ENCODE data around the gene HDDC2. TPM values are rescaled to one million over a fixed set of nuclear protein-coding genes. Genes with fewer than 3 reads are reported as not detected.

Gene HDDC2
- total RNA-seq, 1 donor = 37.8 TPM

DNA sequence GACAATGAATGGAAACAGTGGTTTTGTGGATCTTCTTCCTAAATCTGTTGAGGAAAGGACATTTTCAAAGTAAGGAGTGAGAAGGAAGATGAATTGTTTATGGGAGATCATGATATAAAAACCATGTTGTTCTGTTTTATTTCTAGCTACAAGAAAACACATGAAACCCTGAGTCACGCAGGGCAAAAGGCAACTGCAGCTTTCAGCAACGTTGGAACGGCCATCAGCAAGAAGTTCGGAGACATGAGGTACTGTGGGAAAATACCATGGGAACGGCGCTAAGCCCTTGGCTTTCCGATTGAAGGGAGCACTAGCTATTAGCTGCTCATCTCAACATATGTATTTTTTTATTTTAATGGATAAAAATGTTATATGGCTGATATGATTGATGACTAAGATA is 53.6 kb downstream of the HDDC2 start:
- H3K4me3 ChIP-seq (ENCODE audit: low read length) = no peak overlapping the region
- H3K27me3 ChIP-seq (ENCODE audit: insufficient read depth, low read length) = no peaks in the 10 kb centered on the region
- peaks cover 4% of the 10 kb centered on the region for H3K9me3 ChIP-seq (ENCODE audit: low read depth, low read length)
- no peaks in the 10 kb centered on the region for H3K4me1 ChIP-seq (ENCODE audit: insufficient read depth, low read length)

DNA sequence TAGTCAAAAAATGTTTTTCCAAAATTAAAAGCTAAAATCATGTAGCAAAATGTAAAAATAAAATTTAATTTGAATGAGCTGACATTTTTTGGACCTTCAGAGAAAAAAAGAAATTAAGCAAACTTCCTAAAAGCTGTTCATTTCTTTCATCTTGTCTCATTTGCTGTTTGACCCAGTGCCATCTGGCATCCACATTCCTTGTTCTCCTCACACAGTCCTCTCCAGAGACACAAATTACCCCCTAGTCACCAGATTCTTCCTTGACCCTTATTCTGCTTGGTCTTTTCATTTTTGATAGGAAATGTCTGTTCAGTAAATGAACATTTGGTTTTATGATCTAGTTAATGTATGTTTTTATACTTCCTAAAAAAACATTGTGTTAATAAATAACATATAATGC is 55.2 kb downstream of the HDDC2 start:
- Histone ChIP-seq H3K9me3 (ENCODE audit: low read depth, low read length) (peaks cover 15% of the 10 kb centered on the region), H3K27me3 (ENCODE audit: insufficient read depth, low read length) (no peaks in the 10 kb centered on the region), H3K4me1 (ENCODE audit: insufficient read depth, low read length) (no peaks in the 10 kb centered on the region), H3K4me3 (ENCODE audit: low read length) (no peak overlapping the region)

DNA sequence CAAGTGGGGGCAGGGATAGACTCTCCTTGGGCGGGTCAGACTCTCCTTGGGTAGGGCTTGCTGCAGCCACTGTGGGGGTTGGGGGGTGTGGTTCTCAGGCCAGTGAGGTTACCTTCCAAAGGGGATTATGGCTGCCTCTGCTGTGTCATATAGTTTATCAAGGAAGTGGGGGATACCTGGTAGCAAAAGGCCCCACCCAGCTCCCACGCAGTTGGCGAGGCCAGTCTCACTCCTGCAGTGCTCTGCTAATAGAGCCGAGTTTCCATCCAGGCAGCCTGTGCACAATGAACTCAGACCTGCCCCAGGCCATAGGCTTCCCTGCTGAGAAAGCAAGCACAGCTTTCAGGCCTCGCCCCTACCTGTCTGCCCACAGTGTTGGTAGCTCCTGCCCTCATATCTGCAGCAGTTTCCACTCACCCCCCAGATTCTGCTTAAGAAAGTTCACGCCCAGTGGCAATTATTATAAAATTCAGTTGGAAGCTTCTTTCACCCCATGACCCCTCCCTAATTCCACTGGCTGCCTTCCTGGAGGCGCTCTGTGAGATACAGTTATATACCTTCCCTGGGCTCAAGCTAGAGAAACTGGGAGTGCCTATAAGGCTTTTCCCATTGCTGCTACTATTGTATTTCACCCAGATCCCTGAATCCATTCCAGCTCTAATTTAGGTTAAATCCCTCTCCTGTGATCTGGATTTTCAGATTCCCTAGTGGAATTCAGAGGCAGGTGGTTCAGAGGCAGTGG is 56.1 kb downstream of the HDDC2 start:
- no peak overlapping the region for H3K4me3 ChIP-seq (ENCODE audit: low read length)
- no peaks in the 10 kb centered on the region for H3K27me3 ChIP-seq (ENCODE audit: insufficient read depth, low read length)
- peaks cover 22% of the 10 kb centered on the region for H3K9me3 ChIP-seq (ENCODE audit: low read depth, low read length)
- H3K4me1 ChIP-seq (ENCODE audit: insufficient read depth, low read length) = no peaks in the 10 kb centered on the region

DNA sequence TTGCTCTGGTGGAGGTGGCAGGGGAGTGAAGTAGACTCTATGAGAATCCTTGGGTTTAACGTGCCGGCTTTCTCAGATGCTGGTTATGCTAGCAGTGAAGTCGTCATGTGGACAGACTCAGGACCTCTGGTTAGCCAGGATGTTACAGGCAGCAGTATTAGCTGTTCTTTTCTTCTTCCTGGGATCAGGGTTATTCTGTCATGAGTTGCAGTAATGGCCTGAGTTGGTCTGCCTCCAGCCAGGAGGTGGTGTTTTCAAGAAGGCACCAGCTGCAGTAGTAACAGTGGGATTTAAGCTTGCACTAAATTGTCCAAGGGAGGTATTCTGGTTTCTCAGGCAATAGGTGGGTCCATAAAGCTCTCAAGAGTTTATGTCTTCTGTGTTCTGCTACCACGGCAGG is 56.7 kb downstream of the HDDC2 start:
- Histone ChIP-seq H3K4me1 (ENCODE audit: insufficient read depth, low read length) (no peaks in the 10 kb centered on the region), H3K27me3 (ENCODE audit: insufficient read depth, low read length) (no peaks in the 10 kb centered on the region), H3K4me3 (ENCODE audit: low read length) (no peak overlapping the region), H3K9me3 (ENCODE audit: low read depth, low read length) (peaks cover 26% of the 10 kb centered on the region)

- no peaks in the 10 kb centered on the region for H3K4me1 ChIP-seq (ENCODE audit: insufficient read depth, low read length)
- H3K4me3 ChIP-seq (ENCODE audit: low read length) = no peak overlapping the region
- no peaks in the 10 kb centered on the region for H3K27me3 ChIP-seq (ENCODE audit: insufficient read depth, low read length)
- H3K9me3 ChIP-seq (ENCODE audit: low read depth, low read length) = peaks cover 18% of the 10 kb centered on the region
Measured at GRCh38 chr6:125237764-125238163, 64.0 kb downstream of the HDDC2 start.

GRCh38 chr6:125236536-125237327 is 65.0 kb downstream of the HDDC2 start:
- Histone ChIP-seq H3K4me1 (ENCODE audit: insufficient read depth, low read length) (no peaks in the 10 kb centered on the region), H3K4me3 (ENCODE audit: low read length) (no peak overlapping the region), H3K27me3 (ENCODE audit: insufficient read depth, low read length) (no peaks in the 10 kb centered on the region), H3K9me3 (ENCODE audit: low read depth, low read length) (peaks cover 12% of the 10 kb centered on the region)

DNA sequence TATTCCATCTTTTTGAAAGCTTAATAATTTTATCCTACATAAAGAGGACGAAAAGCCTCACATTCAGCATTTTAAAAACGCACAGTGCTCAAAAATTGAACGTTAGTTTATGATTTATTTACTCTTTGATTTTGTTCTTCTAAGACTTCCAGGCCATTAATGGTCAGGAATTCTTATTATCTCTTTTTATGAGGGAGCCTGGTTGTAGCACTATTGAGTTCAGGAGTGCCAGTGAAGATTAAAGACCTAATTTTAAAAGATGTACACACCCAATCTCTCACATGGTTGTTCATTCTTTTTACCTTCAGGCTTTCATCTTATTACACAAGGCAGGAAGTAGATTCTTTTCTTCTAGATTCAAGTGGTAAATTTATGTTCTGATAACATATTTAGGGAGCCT is 68.6 kb downstream of the HDDC2 start:
- H3K9me3 ChIP-seq (ENCODE audit: low read depth, low read length) = no peaks in the 10 kb centered on the region
- H3K4me1 ChIP-seq (ENCODE audit: insufficient read depth, low read length) = no peaks in the 10 kb centered on the region
- H3K4me3 ChIP-seq (ENCODE audit: low read length) = no peak overlapping the region
- no peaks in the 10 kb centered on the region for H3K27me3 ChIP-seq (ENCODE audit: insufficient read depth, low read length)

GRCh38 chr6:125232466-125232865 is 69.3 kb downstream of the HDDC2 start:
- Histone ChIP-seq H3K4me3 (ENCODE audit: low read length) (no peak overlapping the region), H3K9me3 (ENCODE audit: low read depth, low read length) (no peaks in the 10 kb centered on the region), H3K27me3 (ENCODE audit: insufficient read depth, low read length) (no peaks in the 10 kb centered on the region), H3K4me1 (ENCODE audit: insufficient read depth, low read length) (no peaks in the 10 kb centered on the region)

- H3K4me3 ChIP-seq (ENCODE audit: low read length) = no peak overlapping the region
- H3K4me1 ChIP-seq (ENCODE audit: insufficient read depth, low read length) = no peaks in the 10 kb centered on the region
- no peaks in the 10 kb centered on the region for H3K27me3 ChIP-seq (ENCODE audit: insufficient read depth, low read length)
- H3K9me3 ChIP-seq (ENCODE audit: low read depth, low read length) = no peaks in the 10 kb centered on the region
Measured at GRCh38 chr6:125231574-125232343, 70.0 kb downstream of the HDDC2 start.

DNA sequence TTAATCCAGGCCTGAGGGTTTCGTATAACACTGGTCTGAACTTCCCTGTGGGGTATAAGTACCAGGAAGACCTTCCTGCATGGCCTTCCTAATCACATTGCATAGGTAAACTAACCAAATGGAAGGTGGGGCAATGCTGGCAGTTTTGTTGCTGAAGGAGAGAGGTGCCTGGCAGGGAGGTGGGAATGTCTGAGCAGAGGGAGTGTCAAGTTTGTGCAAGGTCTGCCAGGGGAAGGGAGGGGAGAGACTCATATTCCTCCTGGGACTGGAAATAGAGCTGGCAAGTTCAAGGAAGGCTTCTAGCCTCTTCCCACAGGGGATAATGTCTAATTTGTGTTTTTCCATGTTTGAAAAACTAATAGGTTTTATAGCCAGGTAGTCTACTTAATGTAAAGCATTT is 70.6 kb downstream of the HDDC2 start:
- no peaks in the 10 kb centered on the region for H3K9me3 ChIP-seq (ENCODE audit: low read depth, low read length)
- no peaks in the 10 kb centered on the region for H3K27me3 ChIP-seq (ENCODE audit: insufficient read depth, low read length)
- H3K4me3 ChIP-seq (ENCODE audit: low read length) = no peak overlapping the region
- H3K4me1 ChIP-seq (ENCODE audit: insufficient read depth, low read length) = no peaks in the 10 kb centered on the region

DNA sequence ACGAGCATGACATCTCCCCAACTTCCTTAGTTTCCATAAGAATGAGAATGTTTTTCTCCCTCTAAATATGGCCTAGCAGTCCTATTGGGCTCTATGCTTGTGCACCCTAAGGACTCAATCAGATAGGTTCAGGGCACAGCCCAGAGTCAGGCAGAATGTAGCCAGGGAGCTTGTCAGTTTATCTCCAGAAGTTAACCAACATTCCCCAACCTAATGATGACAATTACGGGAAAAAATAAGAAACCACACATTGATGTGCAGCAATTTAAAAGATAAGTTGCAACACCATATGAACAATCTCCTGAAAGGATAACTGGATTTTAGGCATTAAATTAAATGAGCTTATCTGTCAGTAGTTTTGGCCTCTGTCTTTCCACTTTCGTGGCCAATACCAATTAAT is 71.1 kb downstream of the HDDC2 start:
- no peak overlapping the region for H3K4me3 ChIP-seq (ENCODE audit: low read length)
- H3K4me1 ChIP-seq (ENCODE audit: insufficient read depth, low read length) = no peaks in the 10 kb centered on the region
- no peaks in the 10 kb centered on the region for H3K9me3 ChIP-seq (ENCODE audit: low read depth, low read length)
- H3K27me3 ChIP-seq (ENCODE audit: insufficient read depth, low read length) = no peaks in the 10 kb centered on the region

DNA sequence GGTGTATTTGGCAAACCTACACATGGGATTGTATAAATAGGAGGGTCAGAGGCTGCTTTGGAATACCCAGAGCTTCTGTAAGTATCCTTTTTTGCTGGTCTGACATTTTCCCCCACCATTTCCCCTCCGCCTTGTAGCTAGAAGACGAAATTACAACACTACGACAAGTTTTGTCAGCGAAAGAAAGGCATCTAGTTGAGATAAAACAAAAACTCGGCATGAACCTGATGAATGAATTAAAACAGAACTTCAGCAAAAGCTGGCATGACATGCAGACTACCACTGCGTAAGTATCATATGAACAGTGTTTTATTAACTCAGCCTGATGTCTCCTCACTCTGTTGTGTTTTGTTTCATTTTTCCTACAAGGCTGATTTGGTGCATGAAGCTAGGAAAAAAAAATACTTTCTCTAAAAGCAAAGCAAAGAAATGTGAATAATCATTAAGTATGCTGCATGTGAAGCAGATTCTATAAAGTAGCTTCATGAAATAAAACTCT is 72.7 kb downstream of the HDDC2 start:
- H3K9me3 ChIP-seq (ENCODE audit: low read depth, low read length) = no peaks in the 10 kb centered on the region
- H3K27me3 ChIP-seq (ENCODE audit: insufficient read depth, low read length) = no peaks in the 10 kb centered on the region
- H3K4me1 ChIP-seq (ENCODE audit: insufficient read depth, low read length) = no peaks in the 10 kb centered on the region
- no peak overlapping the region for H3K4me3 ChIP-seq (ENCODE audit: low read length)

- H3K4me3 ChIP-seq (ENCODE audit: low read length) = no peak overlapping the region
- no peaks in the 10 kb centered on the region for H3K27me3 ChIP-seq (ENCODE audit: insufficient read depth, low read length)
- no peaks in the 10 kb centered on the region for H3K9me3 ChIP-seq (ENCODE audit: low read depth, low read length)
- no peaks in the 10 kb centered on the region for H3K4me1 ChIP-seq (ENCODE audit: insufficient read depth, low read length)
Measured at GRCh38 chr6:125227244-125227643, 74.5 kb downstream of the HDDC2 start.

All from mononuclear cell (primary cell).